ENCODE data around the gene MAP3K7. TPM values are rescaled to one million over a fixed set of nuclear protein-coding genes. Genes with fewer than 3 reads are reported as not detected.

The MAP3K7 gene
- total RNA-seq, 1 donor from 2014 or later: 33.8 TPM

DNA sequence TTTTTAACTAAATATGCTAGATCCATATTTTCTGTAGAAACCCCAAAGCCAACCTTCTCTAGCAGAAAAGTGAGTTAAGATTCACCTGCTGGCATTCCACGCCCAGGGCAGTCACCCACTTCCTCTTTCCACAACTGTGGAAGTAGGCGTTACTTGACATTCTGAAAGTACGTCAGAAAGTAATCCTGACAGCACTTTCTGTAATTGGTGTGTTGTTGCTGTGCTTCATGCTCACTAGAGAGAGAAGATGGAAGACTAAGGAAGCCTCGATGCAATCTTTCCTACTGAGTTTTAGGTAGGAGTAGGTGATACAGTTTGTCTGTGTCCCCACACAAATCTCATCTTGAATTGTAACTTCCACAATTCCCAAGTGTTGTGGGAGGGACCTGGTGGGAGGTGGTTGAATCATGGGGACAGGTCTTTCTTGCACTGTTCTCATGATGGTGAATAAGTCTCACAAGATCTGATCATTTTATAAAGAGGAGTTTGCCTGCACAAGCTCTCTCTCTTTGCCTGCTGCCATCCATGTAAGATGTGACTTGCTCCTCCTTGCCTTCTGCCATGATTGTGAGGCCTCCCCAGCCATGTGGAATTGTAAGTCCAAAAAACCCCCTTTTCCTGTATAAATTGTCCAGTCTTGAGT lies 101.1 kb downstream of the MAP3K7 start:
- Histone ChIP-seq H3K9ac (ENCODE audit: low read length) (no peak overlapping the region), H3K27ac (ENCODE audit: low read depth, low read length) (no peak overlapping the region), H2AFZ (ENCODE audit: low read depth, low read length) (no peak overlapping the region), H3K9me3 (ENCODE audit: insufficient read depth, low read depth, low read length) (no peaks in the 10 kb centered on the region), H4K20me1 (ENCODE audit: insufficient read depth, low read length) (no peaks in the 10 kb centered on the region), H3K36me3 (ENCODE audit: insufficient read depth, low read length) (no peaks in the 10 kb centered on the region), H3K27me3 (ENCODE audit: insufficient read depth, low read length) (no peaks in the 10 kb centered on the region), H3K79me2 (ENCODE audit: insufficient read depth, low read length) (no peaks in the 10 kb centered on the region), H3K4me2 (ENCODE audit: low read length) (no peak overlapping the region), H3K4me3 (ENCODE audit: insufficient read depth, low read depth, low read length) (no peak overlapping the region), H3K4me1 (ENCODE audit: insufficient read depth, low read length) (no peaks in the 10 kb centered on the region)
- Mint-ChIP-seq H3K36me3 (ENCODE audit: low read depth, unreplicated experiment) (no peaks in the 10 kb centered on the region), H3K27ac (ENCODE audit: unreplicated experiment) (no peak overlapping the region), H3K27me3 (ENCODE audit: low read depth, unreplicated experiment) (no peaks in the 10 kb centered on the region), H3K4me1 (ENCODE audit: low read depth, unreplicated experiment) (peaks cover 4% of the 10 kb centered on the region), H3K4me3 (ENCODE audit: unreplicated experiment) (no peak overlapping the region), H3K9me3 (ENCODE audit: unreplicated experiment) (peaks cover 8% of the 10 kb centered on the region)
- TF ChIP-seq, protein P1, sequence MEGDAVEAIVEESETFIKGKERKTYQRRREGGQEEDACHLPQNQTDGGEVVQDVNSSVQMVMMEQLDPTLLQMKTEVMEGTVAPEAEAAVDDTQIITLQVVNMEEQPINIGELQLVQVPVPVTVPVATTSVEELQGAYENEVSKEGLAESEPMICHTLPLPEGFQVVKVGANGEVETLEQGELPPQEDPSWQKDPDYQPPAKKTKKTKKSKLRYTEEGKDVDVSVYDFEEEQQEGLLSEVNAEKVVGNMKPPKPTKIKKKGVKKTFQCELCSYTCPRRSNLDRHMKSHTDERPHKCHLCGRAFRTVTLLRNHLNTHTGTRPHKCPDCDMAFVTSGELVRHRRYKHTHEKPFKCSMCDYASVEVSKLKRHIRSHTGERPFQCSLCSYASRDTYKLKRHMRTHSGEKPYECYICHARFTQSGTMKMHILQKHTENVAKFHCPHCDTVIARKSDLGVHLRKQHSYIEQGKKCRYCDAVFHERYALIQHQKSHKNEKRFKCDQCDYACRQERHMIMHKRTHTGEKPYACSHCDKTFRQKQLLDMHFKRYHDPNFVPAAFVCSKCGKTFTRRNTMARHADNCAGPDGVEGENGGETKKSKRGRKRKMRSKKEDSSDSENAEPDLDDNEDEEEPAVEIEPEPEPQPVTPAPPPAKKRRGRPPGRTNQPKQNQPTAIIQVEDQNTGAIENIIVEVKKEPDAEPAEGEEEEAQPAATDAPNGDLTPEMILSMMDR (IDR thresholded peaks at IDR 0.05; ENCODE audit: insufficient read depth, low read depth, low read length): no peak
- TF ChIP-seq EZH2 (IDR thresholded peaks at IDR 0.05; ENCODE audit: insufficient read depth, low read length): no peak
- FAIRE-seq (no peak), DNase-seq (ENCODE audit: low read depth) (no peak)

DNA sequence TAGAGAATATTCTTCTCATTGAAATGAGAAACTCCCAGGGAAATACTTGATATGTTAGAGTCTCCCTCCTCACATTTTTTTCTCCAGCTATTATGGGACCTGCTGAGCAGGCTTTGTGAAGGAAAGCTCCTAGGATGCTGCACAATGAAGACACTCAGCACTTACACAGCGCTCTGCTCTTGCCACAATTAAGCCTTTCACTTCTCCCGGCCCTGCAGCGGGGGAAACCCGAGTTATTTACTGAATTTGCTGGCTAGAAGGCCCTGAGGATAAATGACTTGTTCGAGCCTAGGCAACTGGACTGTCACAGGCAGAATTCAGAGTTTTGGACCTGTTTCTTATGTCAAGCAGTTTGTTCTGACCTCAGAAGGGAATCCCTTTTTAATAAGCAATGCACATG lies 102.0 kb downstream of the MAP3K7 start:
- Histone ChIP-seq H3K4me1 (ENCODE audit: insufficient read depth, low read length) (no peaks in the 10 kb centered on the region), H3K4me3 (ENCODE audit: insufficient read depth, low read depth, low read length) (no peak overlapping the region), H3K9me3 (ENCODE audit: insufficient read depth, low read depth, low read length) (no peaks in the 10 kb centered on the region), H4K20me1 (ENCODE audit: insufficient read depth, low read length) (no peaks in the 10 kb centered on the region), H3K4me2 (ENCODE audit: low read length) (no peak overlapping the region), H3K79me2 (ENCODE audit: insufficient read depth, low read length) (no peaks in the 10 kb centered on the region), H3K27ac (ENCODE audit: low read depth, low read length) (no peak overlapping the region), H3K9ac (ENCODE audit: low read length) (no peak overlapping the region), H3K27me3 (ENCODE audit: insufficient read depth, low read length) (no peaks in the 10 kb centered on the region), H2AFZ (ENCODE audit: low read depth, low read length) (no peak overlapping the region), H3K36me3 (ENCODE audit: insufficient read depth, low read length) (no peaks in the 10 kb centered on the region)
- no peak for TF ChIP-seq EZH2 (IDR thresholded peaks at IDR 0.05; ENCODE audit: insufficient read depth, low read length)
- TF ChIP-seq, protein P1 (IDR thresholded peaks at IDR 0.05; ENCODE audit: insufficient read depth, low read depth, low read length): no peak
- DNase-seq (ENCODE audit: low read depth) (no peak), FAIRE-seq (no peak)
- no peak overlapping the region for H3K27ac Mint-ChIP-seq (ENCODE audit: unreplicated experiment)
- peaks cover 8% of the 10 kb centered on the region for H3K9me3 Mint-ChIP-seq (ENCODE audit: unreplicated experiment)
- no peaks in the 10 kb centered on the region for H3K36me3 Mint-ChIP-seq (ENCODE audit: low read depth, unreplicated experiment)
- no peaks in the 10 kb centered on the region for H3K27me3 Mint-ChIP-seq (ENCODE audit: low read depth, unreplicated experiment)
- H3K4me1 Mint-ChIP-seq (ENCODE audit: low read depth, unreplicated experiment): peaks cover 4% of the 10 kb centered on the region
- no peak overlapping the region for H3K4me3 Mint-ChIP-seq (ENCODE audit: unreplicated experiment)

DNA sequence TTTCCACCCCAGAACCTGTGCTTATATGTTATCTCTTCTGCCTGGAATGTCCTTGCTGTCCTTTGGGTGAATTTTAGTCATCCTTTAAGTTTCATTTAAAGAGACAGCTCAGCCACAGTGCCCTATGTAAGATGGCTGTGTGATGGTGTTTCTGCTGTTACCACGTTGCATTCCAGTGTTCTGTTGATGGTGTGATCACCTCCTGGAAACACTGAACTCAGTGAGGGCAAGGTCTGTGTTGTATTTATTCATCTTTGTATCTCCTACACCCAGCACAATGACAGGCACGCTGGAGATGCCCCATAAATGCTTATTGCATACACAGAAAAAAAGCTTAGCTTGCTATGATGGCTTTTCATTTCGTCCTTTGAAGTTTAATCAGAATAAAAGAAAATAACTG lies 102.5 kb downstream of the MAP3K7 start:
- Histone ChIP-seq H3K4me2 (ENCODE audit: low read length) (no peak overlapping the region), H3K9ac (ENCODE audit: low read length) (no peak overlapping the region), H3K79me2 (ENCODE audit: insufficient read depth, low read length) (no peaks in the 10 kb centered on the region), H3K4me3 (ENCODE audit: insufficient read depth, low read depth, low read length) (no peak overlapping the region), H3K27me3 (ENCODE audit: insufficient read depth, low read length) (no peaks in the 10 kb centered on the region), H3K9me3 (ENCODE audit: insufficient read depth, low read depth, low read length) (no peaks in the 10 kb centered on the region), H3K27ac (ENCODE audit: low read depth, low read length) (no peak overlapping the region), H3K36me3 (ENCODE audit: insufficient read depth, low read length) (no peaks in the 10 kb centered on the region), H2AFZ (ENCODE audit: low read depth, low read length) (no peak overlapping the region), H3K4me1 (ENCODE audit: insufficient read depth, low read length) (no peaks in the 10 kb centered on the region), H4K20me1 (ENCODE audit: insufficient read depth, low read length) (no peaks in the 10 kb centered on the region)
- Mint-ChIP-seq H3K27ac (ENCODE audit: unreplicated experiment) (no peak overlapping the region), H3K4me1 (ENCODE audit: low read depth, unreplicated experiment) (peaks cover 1% of the 10 kb centered on the region), H3K36me3 (ENCODE audit: low read depth, unreplicated experiment) (no peaks in the 10 kb centered on the region), H3K9me3 (ENCODE audit: unreplicated experiment) (peaks cover 8% of the 10 kb centered on the region), H3K4me3 (ENCODE audit: unreplicated experiment) (no peak overlapping the region), H3K27me3 (ENCODE audit: low read depth, unreplicated experiment) (no peaks in the 10 kb centered on the region)
- DNase-seq (ENCODE audit: low read depth): no peak
- no peak for FAIRE-seq
- TF ChIP-seq, protein P1 (IDR thresholded peaks at IDR 0.05; ENCODE audit: insufficient read depth, low read depth, low read length): no peak
- no peak for TF ChIP-seq EZH2 (IDR thresholded peaks at IDR 0.05; ENCODE audit: insufficient read depth, low read length)
